ENCODE results near the gene CAPN11. TPM values are rescaled to one million over a fixed set of nuclear protein-coding genes. Genes with fewer than 3 reads are reported as not detected.
A peak's percentile ranks its signal among the peaks of the same experiment; 100 is the strongest.

Gene CAPN11
- total and polyA plus RNA-seq, 2 donors from 2014 or later = 0.39 to 2.3 TPM

- peak in 3 of 5 donors; percentile 55 to 68 (median 56) for DNase-seq
- Histone ChIP-seq H3K27ac (ENCODE audit: low read depth in 2 of 2, low read length in 2 of 2) (no peak overlapping the region), H3K9me3 (ENCODE audit: control insufficient read depth in 2 of 3, insufficient read depth in 1 of 3, low read length in 3 of 3) (no peaks in the 10 kb centered on the region), H3K36me3 (ENCODE audit: control insufficient read depth in 2 of 3, insufficient read depth in 3 of 3, low read length in 3 of 3) (peaks cover 0 to 9% (median 8%) of the 10 kb centered on the region in 3 donors), H3K27me3 (ENCODE audit: control insufficient read depth, insufficient read depth, low read length) (no peaks in the 10 kb centered on the region), H3K4me3 (ENCODE audit: low read length in 3 of 3) (no peak overlapping the region), H3K4me1 (ENCODE audit: control insufficient read depth in 2 of 3, insufficient read depth in 2 of 3, low read depth in 1 of 3, low read length in 3 of 3) (no peaks in the 10 kb centered on the region), H3K9ac (ENCODE audit: low read length in 3 of 3) (no peak overlapping the region)
- TF ChIP-seq, protein P1, sequence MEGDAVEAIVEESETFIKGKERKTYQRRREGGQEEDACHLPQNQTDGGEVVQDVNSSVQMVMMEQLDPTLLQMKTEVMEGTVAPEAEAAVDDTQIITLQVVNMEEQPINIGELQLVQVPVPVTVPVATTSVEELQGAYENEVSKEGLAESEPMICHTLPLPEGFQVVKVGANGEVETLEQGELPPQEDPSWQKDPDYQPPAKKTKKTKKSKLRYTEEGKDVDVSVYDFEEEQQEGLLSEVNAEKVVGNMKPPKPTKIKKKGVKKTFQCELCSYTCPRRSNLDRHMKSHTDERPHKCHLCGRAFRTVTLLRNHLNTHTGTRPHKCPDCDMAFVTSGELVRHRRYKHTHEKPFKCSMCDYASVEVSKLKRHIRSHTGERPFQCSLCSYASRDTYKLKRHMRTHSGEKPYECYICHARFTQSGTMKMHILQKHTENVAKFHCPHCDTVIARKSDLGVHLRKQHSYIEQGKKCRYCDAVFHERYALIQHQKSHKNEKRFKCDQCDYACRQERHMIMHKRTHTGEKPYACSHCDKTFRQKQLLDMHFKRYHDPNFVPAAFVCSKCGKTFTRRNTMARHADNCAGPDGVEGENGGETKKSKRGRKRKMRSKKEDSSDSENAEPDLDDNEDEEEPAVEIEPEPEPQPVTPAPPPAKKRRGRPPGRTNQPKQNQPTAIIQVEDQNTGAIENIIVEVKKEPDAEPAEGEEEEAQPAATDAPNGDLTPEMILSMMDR (IDR thresholded peaks at IDR 0.05; ENCODE audit: borderline replicate concordance, extremely low read depth, insufficient read depth) = no peak
- FAIRE-seq = no peak
- intact Hi-C loops (cut with DNase I) = no loop called here
Measured at GRCh38 chr6:44135173-44135758, 23.4 kb upstream of the CAPN11 start.

- intact Hi-C loops (cut with DNase I) = no loop called here
- Histone ChIP-seq H3K9ac (ENCODE audit: low read length in 3 of 3) (no peak overlapping the region), H3K4me3 (ENCODE audit: low read length in 3 of 3) (no peak overlapping the region), H3K27ac (ENCODE audit: low read depth in 2 of 2, low read length in 2 of 2) (no peak overlapping the region), H3K9me3 (ENCODE audit: control insufficient read depth in 2 of 3, insufficient read depth in 1 of 3, low read length in 3 of 3) (no peaks in the 10 kb centered on the region), H3K36me3 (ENCODE audit: control insufficient read depth in 2 of 3, insufficient read depth in 3 of 3, low read length in 3 of 3) (peaks cover 0 to 15% (median 11%) of the 10 kb centered on the region in 3 donors), H3K27me3 (ENCODE audit: control insufficient read depth, insufficient read depth, low read length) (no peaks in the 10 kb centered on the region), H3K4me1 (ENCODE audit: control insufficient read depth in 2 of 3, insufficient read depth in 2 of 3, low read depth in 1 of 3, low read length in 3 of 3) (no peaks in the 10 kb centered on the region)
- FAIRE-seq = no peak
- TF ChIP-seq, protein P1 (IDR thresholded peaks at IDR 0.05; ENCODE audit: borderline replicate concordance, extremely low read depth, insufficient read depth) = no peak
- no peak for DNase-seq
Measured at GRCh38 chr6:44135875-44136274, 22.7 kb upstream of the CAPN11 start.

- Histone ChIP-seq H3K4me1 (ENCODE audit: control insufficient read depth in 2 of 3, insufficient read depth in 2 of 3, low read depth in 1 of 3, low read length in 3 of 3) (no peaks in the 10 kb centered on the region), H3K36me3 (ENCODE audit: control insufficient read depth in 2 of 3, insufficient read depth in 3 of 3, low read length in 3 of 3) (peaks cover 0 to 21% (median 17%) of the 10 kb centered on the region in 3 donors), H3K4me3 (ENCODE audit: low read length in 3 of 3) (no peak overlapping the region), H3K9me3 (ENCODE audit: control insufficient read depth in 2 of 3, insufficient read depth in 1 of 3, low read length in 3 of 3) (no peaks in the 10 kb centered on the region), H3K9ac (ENCODE audit: low read length in 3 of 3) (no peak overlapping the region), H3K27me3 (ENCODE audit: control insufficient read depth, insufficient read depth, low read length) (no peaks in the 10 kb centered on the region), H3K27ac (ENCODE audit: low read depth in 2 of 2, low read length in 2 of 2) (no peak overlapping the region)
- FAIRE-seq (no peak), DNase-seq (no peak)
- intact Hi-C loops (cut with DNase I) = no loop called here
- TF ChIP-seq, protein P1 (IDR thresholded peaks at IDR 0.05; ENCODE audit: borderline replicate concordance, extremely low read depth, insufficient read depth) = no peak
Measured at GRCh38 chr6:44138717-44139350, 19.8 kb upstream of the CAPN11 start.
